ENCODE measurements around the gene EXOC3L4. TPM values are rescaled to one million over a fixed set of nuclear protein-coding genes. Genes with fewer than 3 reads are reported as not detected.
A peak's percentile ranks its signal among the peaks of the same experiment; 100 is the strongest.

Gene EXOC3L4
- total RNA-seq, 1 experiment from 2014 or later = 10.9 TPM

GRCh38 chr14:103125098-103126070 is 30.9 kb downstream of the EXOC3L4 start:
- CTCF ChIA-PET = no interaction called here
- intact Hi-C loops (cut with micrococcal nuclease; ENCODE audit: unreplicated experiment) = no loop called here

DNA sequence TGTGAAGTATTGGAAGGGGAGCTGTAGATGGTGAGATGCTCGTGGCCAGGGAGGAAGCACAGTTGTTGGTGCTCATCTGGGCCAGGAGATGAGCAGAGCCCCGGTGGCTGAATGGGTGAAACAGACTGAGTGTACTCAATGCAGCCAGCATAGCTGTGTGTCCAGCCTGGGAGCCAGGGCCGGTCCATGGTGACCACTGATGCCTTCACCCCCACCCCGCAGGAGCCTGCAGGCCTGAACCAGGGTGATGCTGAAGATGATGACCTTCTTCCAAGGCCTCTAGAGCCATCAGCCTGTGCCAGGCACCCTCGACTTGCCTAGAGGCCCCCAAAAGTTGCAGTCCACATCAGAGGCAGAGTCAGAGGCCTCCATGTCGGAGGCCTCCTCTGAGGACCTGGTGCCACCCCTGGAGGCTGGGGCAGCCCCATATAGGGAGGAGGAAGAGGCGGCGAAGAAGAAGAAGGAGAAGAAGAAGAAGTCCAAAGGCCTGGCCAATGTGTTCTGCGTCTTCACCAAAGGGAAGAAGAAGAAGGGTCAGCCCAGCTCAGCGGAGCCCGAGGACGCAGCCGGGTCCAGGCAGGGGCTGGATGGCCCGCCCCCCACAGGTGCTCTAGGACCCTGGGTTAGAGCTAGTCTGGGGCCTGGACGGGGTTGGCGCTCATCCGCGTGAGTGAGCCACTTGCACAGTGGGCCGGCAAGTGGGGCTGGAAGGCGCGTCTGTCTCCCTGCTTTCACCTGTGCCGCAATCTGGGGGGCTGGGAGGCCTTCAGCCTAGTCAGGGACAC is 31.8 kb downstream of the EXOC3L4 start:
- Mint-ChIP-seq H3K27ac (ENCODE audit: unreplicated experiment) (no peak overlapping the region), H3K4me3 (ENCODE audit: low read depth, unreplicated experiment) (peak overlapping the region; percentile 16), H3K36me3 (ENCODE audit: insufficient read depth, unreplicated experiment) (peaks cover 56% of the 10 kb centered on the region), H3K4me1 (ENCODE audit: low read depth, unreplicated experiment) (peaks cover 51% of the 10 kb centered on the region), H3K27me3 (ENCODE audit: unreplicated experiment) (no peaks in the 10 kb centered on the region), H3K9me3 (ENCODE audit: low read depth, unreplicated experiment) (no peaks in the 10 kb centered on the region)
- TF ChIP-seq, protein P1, sequence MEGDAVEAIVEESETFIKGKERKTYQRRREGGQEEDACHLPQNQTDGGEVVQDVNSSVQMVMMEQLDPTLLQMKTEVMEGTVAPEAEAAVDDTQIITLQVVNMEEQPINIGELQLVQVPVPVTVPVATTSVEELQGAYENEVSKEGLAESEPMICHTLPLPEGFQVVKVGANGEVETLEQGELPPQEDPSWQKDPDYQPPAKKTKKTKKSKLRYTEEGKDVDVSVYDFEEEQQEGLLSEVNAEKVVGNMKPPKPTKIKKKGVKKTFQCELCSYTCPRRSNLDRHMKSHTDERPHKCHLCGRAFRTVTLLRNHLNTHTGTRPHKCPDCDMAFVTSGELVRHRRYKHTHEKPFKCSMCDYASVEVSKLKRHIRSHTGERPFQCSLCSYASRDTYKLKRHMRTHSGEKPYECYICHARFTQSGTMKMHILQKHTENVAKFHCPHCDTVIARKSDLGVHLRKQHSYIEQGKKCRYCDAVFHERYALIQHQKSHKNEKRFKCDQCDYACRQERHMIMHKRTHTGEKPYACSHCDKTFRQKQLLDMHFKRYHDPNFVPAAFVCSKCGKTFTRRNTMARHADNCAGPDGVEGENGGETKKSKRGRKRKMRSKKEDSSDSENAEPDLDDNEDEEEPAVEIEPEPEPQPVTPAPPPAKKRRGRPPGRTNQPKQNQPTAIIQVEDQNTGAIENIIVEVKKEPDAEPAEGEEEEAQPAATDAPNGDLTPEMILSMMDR (IDR thresholded peaks at IDR 0.05; ENCODE audit: unreplicated experiment) = no peak
- no peak for DNase-seq
- BruUV-seq (replicated peaks) = no TSS peak
- intact Hi-C loops (cut with micrococcal nuclease; ENCODE audit: unreplicated experiment) = no loop called here
- CTCF ChIA-PET = no interaction called here

More at GRCh38 chr14:103125098-103126070, 30.9 kb downstream of the EXOC3L4 start:
- peaks cover 51% of the 10 kb centered on the region for H3K4me1 Mint-ChIP-seq (ENCODE audit: low read depth, unreplicated experiment)
- peak overlapping the region; percentile 78 for H3K4me3 Mint-ChIP-seq (ENCODE audit: low read depth, unreplicated experiment)
- no TSS peak for BruUV-seq (replicated peaks)
- H3K36me3 Mint-ChIP-seq (ENCODE audit: insufficient read depth, unreplicated experiment) = peaks cover 56% of the 10 kb centered on the region
- no peak for DNase-seq
- H3K27me3 Mint-ChIP-seq (ENCODE audit: unreplicated experiment) = no peaks in the 10 kb centered on the region
- no peak overlapping the region for H3K27ac Mint-ChIP-seq (ENCODE audit: unreplicated experiment)
- TF ChIP-seq, protein P1 (IDR thresholded peaks at IDR 0.05; ENCODE audit: unreplicated experiment) = no peak
- H3K9me3 Mint-ChIP-seq (ENCODE audit: low read depth, unreplicated experiment) = no peaks in the 10 kb centered on the region

GRCh38 chr14:103126873-103127304 is 32.4 kb downstream of the EXOC3L4 start:
- no TSS peak for BruUV-seq (replicated peaks)

DNA sequence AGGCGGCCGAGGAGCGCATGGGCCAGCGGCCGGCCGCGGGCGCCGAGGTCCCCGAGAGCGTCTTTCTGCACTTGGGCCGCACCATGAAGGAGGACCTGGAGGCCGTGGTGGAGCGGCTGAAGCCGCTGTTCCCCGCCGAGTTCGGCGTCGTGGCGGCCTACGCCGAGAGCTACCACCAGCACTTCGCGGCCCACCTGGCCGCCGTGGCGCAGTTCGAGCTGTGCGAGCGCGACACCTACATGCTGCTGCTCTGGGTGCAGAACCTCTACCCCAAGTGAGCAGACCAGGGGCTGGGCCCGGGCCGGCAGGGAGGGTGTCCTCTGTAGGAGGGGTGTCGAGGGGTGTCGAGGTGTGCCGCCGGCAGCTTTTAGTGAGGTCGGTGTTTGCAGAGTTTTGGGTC is 32.8 kb downstream of the EXOC3L4 start:
- no peaks in the 10 kb centered on the region for H3K9me3 Mint-ChIP-seq (ENCODE audit: low read depth, unreplicated experiment)
- TF ChIP-seq, protein P1 (IDR thresholded peaks at IDR 0.05; ENCODE audit: unreplicated experiment) = no peak
- CTCF ChIA-PET = no interaction called here
- H3K27ac Mint-ChIP-seq (ENCODE audit: unreplicated experiment) = no peak overlapping the region
- H3K36me3 Mint-ChIP-seq (ENCODE audit: insufficient read depth, unreplicated experiment) = peaks cover 51% of the 10 kb centered on the region
- BruUV-seq (replicated peaks) = no TSS peak
- H3K27me3 Mint-ChIP-seq (ENCODE audit: unreplicated experiment) = no peaks in the 10 kb centered on the region
- H3K4me3 Mint-ChIP-seq (ENCODE audit: low read depth, unreplicated experiment) = peak overlapping the region; percentile 24
- intact Hi-C loops (cut with micrococcal nuclease; ENCODE audit: unreplicated experiment) = no loop called here
- no peak for DNase-seq
- H3K4me1 Mint-ChIP-seq (ENCODE audit: low read depth, unreplicated experiment) = peaks cover 42% of the 10 kb centered on the region

More at GRCh38 chr14:103126873-103127304, 32.4 kb downstream of the EXOC3L4 start:
- Mint-ChIP-seq H3K4me1 (ENCODE audit: low read depth, unreplicated experiment) (peaks cover 46% of the 10 kb centered on the region), H3K36me3 (ENCODE audit: insufficient read depth, unreplicated experiment) (peaks cover 55% of the 10 kb centered on the region), H3K27ac (ENCODE audit: unreplicated experiment) (no peak overlapping the region), H3K27me3 (ENCODE audit: unreplicated experiment) (no peaks in the 10 kb centered on the region), H3K4me3 (ENCODE audit: low read depth, unreplicated experiment) (no peak overlapping the region), H3K9me3 (ENCODE audit: low read depth, unreplicated experiment) (no peaks in the 10 kb centered on the region)
- TF ChIP-seq, protein P1 (IDR thresholded peaks at IDR 0.05; ENCODE audit: unreplicated experiment) = no peak
- no peak for DNase-seq
- intact Hi-C loops (cut with micrococcal nuclease; ENCODE audit: unreplicated experiment) = no loop called here
- CTCF ChIA-PET = no interaction called here
